ENCODE measurements around the gene SAMD4A.

GRCh38 chr14:54706769-54707168, 139.8 kb downstream of the SAMD4A start:
- TF ChIP-seq CTCF (IDR thresholded peaks at IDR 0.05; ENCODE audit: insufficient read depth, low read length, poor library complexity, severe bottlenecking), result no peak
- no peak for TF ChIP-seq EZH2phosphoT487 (conservative IDR thresholded peaks at IDR 0.05; ENCODE audit: low read length)

All from SU-DHL-6 (cell line).